Endodermal cell (in vitro differentiated cells): ENCODE measurements around the gene KIDINS220. TPM values are rescaled to one million over a fixed set of nuclear protein-coding genes. Genes with fewer than 3 reads are reported as not detected.

Source experiments
- DNase-seq: peaks from one replicate; pipeline ENCODE4 v3.0.0-alpha.2; 2017
- H3K27ac ChIP-seq: 2 replicates; pipeline ENCODE4 v1.5.1; 2013; ENCODE audit warnings: mild to moderate bottlenecking, low read depth, low read length, moderate library complexity
- H3K27me3 ChIP-seq: 2 replicates; pipeline ENCODE4 v1.6.1; 2013; ENCODE audit warnings: mild to moderate bottlenecking, low read length, moderate library complexity; ENCODE audit not compliant: insufficient read depth, control insufficient read depth, poor library complexity, severe bottlenecking
- H3K36me3 ChIP-seq: 2 replicates; pipeline ENCODE4 v1.7.0; 2013; ENCODE audit warnings: mild to moderate bottlenecking, low read length, moderate library complexity; ENCODE audit not compliant: control insufficient read depth, insufficient read depth
- H3K4me1 ChIP-seq: one replicate; pipeline ENCODE4 v1.7.0; 2013; ENCODE audit warnings: low read length; ENCODE audit not compliant: control insufficient read depth, insufficient read depth
- H3K4me3 ChIP-seq: 2 replicates; pipeline ENCODE4 v1.5.1; 2013; ENCODE audit warnings: mild to moderate bottlenecking, low read length, moderate library complexity
- H3K9ac ChIP-seq: 2 replicates; pipeline ENCODE4 v1.6.1; 2013; ENCODE audit warnings: mild to moderate bottlenecking, low read length, moderate library complexity; ENCODE audit not compliant: poor library complexity, severe bottlenecking; ENCODE audit errors: extremely low read depth
- H3K9me3 ChIP-seq: 2 replicates; pipeline ENCODE4 v1.6.1; 2013; ENCODE audit warnings: mild to moderate bottlenecking, low read length, moderate library complexity; ENCODE audit not compliant: control insufficient read depth
- H3K27ac Mint-ChIP-seq: 2 replicates; pipeline ENCODE4 v1.8.0; 2020; ENCODE audit warnings: mixed read lengths
- H3K27me3 Mint-ChIP-seq: 2 replicates; pipeline ENCODE4 v1.8.0; 2021; ENCODE audit warnings: mild to moderate bottlenecking, mixed read lengths; ENCODE audit not compliant: insufficient read depth
- H3K36me3 Mint-ChIP-seq: 2 replicates; pipeline ENCODE4 v1.8.0; 2020; ENCODE audit warnings: low read depth, mixed read lengths
- H3K4me1 Mint-ChIP-seq: 2 replicates; pipeline ENCODE4 v1.8.0; 2020; ENCODE audit warnings: mixed read lengths
- H3K4me3 Mint-ChIP-seq: 2 replicates; pipeline ENCODE4 v1.8.0; 2020; ENCODE audit warnings: mild to moderate bottlenecking, moderate library complexity, mixed read lengths
- H3K9me3 Mint-ChIP-seq: 2 replicates; pipeline ENCODE4 v1.8.0; 2020; ENCODE audit warnings: mild to moderate bottlenecking, mixed read lengths
- WGBS, 2 experiments: methylation state at CpG; one replicate each; pipeline versions ENCODE4 v1.1.5 to v1.1.7; 2013; ENCODE audit warnings: missing lambda C conversion rate in 2 of 2, mixed read lengths in 1 of 2; ENCODE audit not compliant: insufficient coverage in 1 of 2, insufficient read length in 1 of 2; 5-methylcytosine and 5-hydroxymethylcytosine counted together
- total RNA-seq, 2 donors: library from RNA; stranded (reverse); fragmentation: NEBNext Ultra II Directional in 1 of 2; extraction: Animal tissue kit (Norgen Biotek cat#: 25700) in 1 of 2; gene quantifications; 2 replicates in 1 of 2; 3 replicates in 1 of 2; pipeline ENCODE4 v1.2.1, GENCODE V29; 2021
- TF ChIP-seq, protein P1 (sequence below): fragments of 200-600 bp; sonication (generic); conservative IDR thresholded peaks from 2 replicates; pipeline ENCODE4 v1.5.0; 2021; ENCODE audit warnings: antibody characterized with exemption, mild to moderate bottlenecking

KIDINS220 gene
- total RNA-seq, 2 donors from 2014 or later = 33.8 to 35.2 TPM

DNA sequence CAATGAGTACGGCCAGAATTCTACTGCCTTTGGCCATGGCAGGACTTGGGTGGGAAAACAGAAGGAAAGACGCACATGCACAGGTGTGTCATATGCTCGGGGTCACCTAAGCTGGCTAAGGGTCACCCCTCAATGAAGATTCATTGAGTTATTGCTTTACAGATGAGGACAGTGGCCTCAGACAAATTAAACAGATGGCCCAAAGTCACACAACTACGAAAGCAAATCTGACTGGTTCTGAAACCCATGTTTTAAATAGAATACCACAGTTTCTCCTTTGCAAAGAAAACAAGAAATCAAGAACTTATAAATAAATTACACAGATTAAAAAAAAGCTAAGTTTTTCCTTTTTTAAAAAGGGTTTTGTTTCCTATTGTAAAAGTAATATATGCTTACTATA, 85.0 kb downstream of the KIDINS220 start:
- Mint-ChIP-seq H3K27ac (no peak overlapping the region), H3K4me3 (no peak overlapping the region), H3K4me1 (no peaks in the 10 kb centered on the region), H3K27me3 (no peaks in the 10 kb centered on the region), H3K36me3 (peaks cover 28% of the 10 kb centered on the region), H3K9me3 (peaks cover 14% of the 10 kb centered on the region)
- Histone ChIP-seq H3K9me3 (peaks cover 14% of the 10 kb centered on the region), H3K4me1 (no peaks in the 10 kb centered on the region), H3K27ac (no peak overlapping the region), H3K9ac (no peak overlapping the region), H3K4me3 (no peak overlapping the region), H3K27me3 (no peaks in the 10 kb centered on the region), H3K36me3 (peaks cover 48% of the 10 kb centered on the region)
- DNase-seq = no peak
- TF ChIP-seq, protein P1, sequence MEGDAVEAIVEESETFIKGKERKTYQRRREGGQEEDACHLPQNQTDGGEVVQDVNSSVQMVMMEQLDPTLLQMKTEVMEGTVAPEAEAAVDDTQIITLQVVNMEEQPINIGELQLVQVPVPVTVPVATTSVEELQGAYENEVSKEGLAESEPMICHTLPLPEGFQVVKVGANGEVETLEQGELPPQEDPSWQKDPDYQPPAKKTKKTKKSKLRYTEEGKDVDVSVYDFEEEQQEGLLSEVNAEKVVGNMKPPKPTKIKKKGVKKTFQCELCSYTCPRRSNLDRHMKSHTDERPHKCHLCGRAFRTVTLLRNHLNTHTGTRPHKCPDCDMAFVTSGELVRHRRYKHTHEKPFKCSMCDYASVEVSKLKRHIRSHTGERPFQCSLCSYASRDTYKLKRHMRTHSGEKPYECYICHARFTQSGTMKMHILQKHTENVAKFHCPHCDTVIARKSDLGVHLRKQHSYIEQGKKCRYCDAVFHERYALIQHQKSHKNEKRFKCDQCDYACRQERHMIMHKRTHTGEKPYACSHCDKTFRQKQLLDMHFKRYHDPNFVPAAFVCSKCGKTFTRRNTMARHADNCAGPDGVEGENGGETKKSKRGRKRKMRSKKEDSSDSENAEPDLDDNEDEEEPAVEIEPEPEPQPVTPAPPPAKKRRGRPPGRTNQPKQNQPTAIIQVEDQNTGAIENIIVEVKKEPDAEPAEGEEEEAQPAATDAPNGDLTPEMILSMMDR = no peak
- WGBS, 2 experiments = 93 to 100% methylated on average over 1 to 4 of the region's 4 CpGs

DNA sequence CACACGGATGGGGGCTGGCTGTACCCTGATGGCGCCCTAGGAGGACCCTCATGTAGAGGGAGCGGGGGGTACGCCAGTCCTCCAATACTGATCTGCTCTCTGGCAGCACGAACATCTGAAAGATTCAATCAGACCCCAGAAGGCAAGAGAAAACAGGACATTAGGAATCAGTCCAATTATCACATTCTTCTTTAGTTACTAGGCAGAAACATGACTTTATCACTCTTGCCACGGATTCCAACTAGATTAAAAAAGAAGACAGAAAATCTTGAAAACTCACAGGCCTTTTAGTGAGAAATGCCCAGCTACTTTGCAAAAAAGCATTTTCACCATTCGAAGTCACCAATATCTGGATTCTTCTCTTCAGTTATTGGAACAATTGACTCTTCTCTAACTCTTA, 87.2 kb downstream of the KIDINS220 start:
- no peak for DNase-seq
- no peaks in the 10 kb centered on the region for H3K4me1 ChIP-seq
- no peaks in the 10 kb centered on the region for H3K27me3 ChIP-seq
- Mint-ChIP-seq H3K36me3 (peaks cover 17% of the 10 kb centered on the region), H3K9me3 (no peaks in the 10 kb centered on the region), H3K27me3 (no peaks in the 10 kb centered on the region), H3K27ac (no peak overlapping the region), H3K4me1 (no peaks in the 10 kb centered on the region), H3K4me3 (no peak overlapping the region)
- no peak overlapping the region for H3K9ac ChIP-seq
- no peaks in the 10 kb centered on the region for H3K9me3 ChIP-seq
- H3K36me3 ChIP-seq = peaks cover 35% of the 10 kb centered on the region
- H3K4me3 ChIP-seq = no peak overlapping the region
- 95 to 100% methylated on average over 4 to 7 of the region's 7 CpGs for WGBS, 2 experiments
- H3K27ac ChIP-seq = no peak overlapping the region
- TF ChIP-seq, protein P1 = no peak

DNA sequence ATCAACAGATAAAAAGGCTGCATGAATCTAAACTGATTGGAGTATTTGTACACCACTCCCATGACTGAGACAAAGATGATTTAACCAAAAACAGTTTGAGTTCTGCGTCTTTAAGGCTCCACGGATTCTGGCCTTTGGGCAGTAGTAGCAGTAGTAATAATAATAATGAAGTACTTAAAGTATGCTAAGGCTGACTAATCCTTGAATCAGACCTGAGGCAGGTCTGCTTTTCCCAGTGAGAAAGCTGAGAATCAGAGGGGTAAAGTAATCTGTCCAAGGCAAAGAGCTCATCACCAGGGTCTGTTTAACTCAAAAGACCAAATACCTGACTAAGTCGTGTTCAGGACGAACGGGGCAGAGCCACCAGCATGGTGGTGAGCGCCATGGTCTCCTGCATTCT, 94.2 kb downstream of the KIDINS220 start:
- TF ChIP-seq, protein P1 = no peak
- no peak for DNase-seq
- H3K36me3 Mint-ChIP-seq = peaks cover 13% of the 10 kb centered on the region
- H3K9ac ChIP-seq = no peak overlapping the region
- no peak overlapping the region for H3K27ac ChIP-seq
- H3K36me3 ChIP-seq = peaks cover 20% of the 10 kb centered on the region
- no peaks in the 10 kb centered on the region for H3K9me3 ChIP-seq
- H3K4me3 ChIP-seq = no peak overlapping the region
- no peaks in the 10 kb centered on the region for H3K9me3 Mint-ChIP-seq
- no peak overlapping the region for H3K4me3 Mint-ChIP-seq
- H3K27me3 ChIP-seq = no peaks in the 10 kb centered on the region
- no peaks in the 10 kb centered on the region for H3K4me1 ChIP-seq
- WGBS, 2 experiments = 80 to 93% methylated on average over 1 to 6 of the region's 6 CpGs
- no peak overlapping the region for H3K27ac Mint-ChIP-seq
- H3K4me1 Mint-ChIP-seq = no peaks in the 10 kb centered on the region
- H3K27me3 Mint-ChIP-seq = no peaks in the 10 kb centered on the region
